NB4 (cell line): ENCODE results near the gene TNNT3.

Source experiments
- DNase-seq: peaks from one replicate; pipeline ENCODE4 v3.0.0; 2010; ENCODE audit warnings: low read depth
- H3K4me3 ChIP-seq: one replicate; pipeline ENCODE4 v1.5.1; 2011; ENCODE audit warnings: mild to moderate bottlenecking, low read depth, low read length, moderate library complexity
- MAX ChIP-seq: IDR thresholded peaks from 2 replicates; pipeline ENCODE4 v1.6.1; 2011; ENCODE audit warnings: low read depth, low read length
- MYC ChIP-seq: IDR thresholded peaks from 2 replicates; pipeline ENCODE4 v1.6.1; 2011; ENCODE audit warnings: low read depth, low read length
- POLR2A ChIP-seq: IDR thresholded peaks from 2 replicates; pipeline ENCODE4 v1.6.1; 2011; ENCODE audit warnings: mild to moderate bottlenecking; ENCODE audit not compliant: insufficient read length; ENCODE audit errors: extremely low read depth
- TF ChIP-seq, protein P1 (sequence below): IDR thresholded peaks from one replicate; pipeline ENCODE4 v1.5.1; 2012; ENCODE audit warnings: low read depth, low read length

TNNT3 gene

DNA sequence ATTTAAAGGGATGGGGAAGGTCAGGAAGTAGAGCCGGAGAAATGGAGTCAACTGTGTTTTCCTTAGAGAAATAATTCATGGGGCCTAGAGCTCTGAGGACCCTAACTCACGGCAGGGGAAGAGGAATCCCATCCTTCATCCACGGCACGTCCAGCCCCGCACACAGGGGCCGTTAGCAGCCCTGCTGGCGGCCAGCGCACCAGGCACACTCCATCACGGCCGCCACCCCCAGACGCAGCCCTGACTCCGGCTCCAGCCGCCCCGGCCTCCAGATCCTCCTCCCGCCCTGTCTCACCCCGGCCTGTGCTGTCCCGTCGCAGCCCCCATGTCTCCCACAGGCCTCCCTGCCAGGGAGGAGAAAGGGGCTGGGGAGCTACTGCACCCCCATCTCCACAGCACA lies 38.9 kb downstream of the TNNT3 start:
- no peak for TF ChIP-seq POLR2A
- TF ChIP-seq MYC = no peak
- TF ChIP-seq, protein P1, sequence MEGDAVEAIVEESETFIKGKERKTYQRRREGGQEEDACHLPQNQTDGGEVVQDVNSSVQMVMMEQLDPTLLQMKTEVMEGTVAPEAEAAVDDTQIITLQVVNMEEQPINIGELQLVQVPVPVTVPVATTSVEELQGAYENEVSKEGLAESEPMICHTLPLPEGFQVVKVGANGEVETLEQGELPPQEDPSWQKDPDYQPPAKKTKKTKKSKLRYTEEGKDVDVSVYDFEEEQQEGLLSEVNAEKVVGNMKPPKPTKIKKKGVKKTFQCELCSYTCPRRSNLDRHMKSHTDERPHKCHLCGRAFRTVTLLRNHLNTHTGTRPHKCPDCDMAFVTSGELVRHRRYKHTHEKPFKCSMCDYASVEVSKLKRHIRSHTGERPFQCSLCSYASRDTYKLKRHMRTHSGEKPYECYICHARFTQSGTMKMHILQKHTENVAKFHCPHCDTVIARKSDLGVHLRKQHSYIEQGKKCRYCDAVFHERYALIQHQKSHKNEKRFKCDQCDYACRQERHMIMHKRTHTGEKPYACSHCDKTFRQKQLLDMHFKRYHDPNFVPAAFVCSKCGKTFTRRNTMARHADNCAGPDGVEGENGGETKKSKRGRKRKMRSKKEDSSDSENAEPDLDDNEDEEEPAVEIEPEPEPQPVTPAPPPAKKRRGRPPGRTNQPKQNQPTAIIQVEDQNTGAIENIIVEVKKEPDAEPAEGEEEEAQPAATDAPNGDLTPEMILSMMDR = no peak
- TF ChIP-seq MAX = no peak
- no peak for DNase-seq
- H3K4me3 ChIP-seq = no peak overlapping the region

DNA sequence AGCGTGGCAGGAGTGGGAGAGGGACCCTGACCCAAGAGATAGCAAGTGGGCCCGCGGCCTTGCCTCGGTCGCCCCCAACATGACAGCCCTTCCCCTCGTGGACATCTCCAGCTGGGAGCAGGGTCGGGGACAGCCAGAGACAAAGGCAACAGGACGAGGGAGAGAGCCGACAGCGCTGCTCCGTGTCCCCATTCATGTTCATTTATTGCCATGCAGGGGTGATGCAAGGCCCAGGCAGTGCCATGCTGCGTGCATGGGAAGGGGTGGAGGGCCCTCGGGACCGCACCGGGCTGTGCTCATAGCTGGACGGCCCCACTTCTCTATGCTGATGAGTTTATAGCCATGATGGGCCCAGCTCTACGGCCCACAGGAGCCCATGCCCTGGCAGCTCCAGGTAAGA lies 40.3 kb downstream of the TNNT3 start:
- no peak for DNase-seq
- TF ChIP-seq MAX = no peak
- TF ChIP-seq, protein P1 = no peak
- no peak for TF ChIP-seq POLR2A
- no peak for TF ChIP-seq MYC
- no peak overlapping the region for H3K4me3 ChIP-seq

DNA sequence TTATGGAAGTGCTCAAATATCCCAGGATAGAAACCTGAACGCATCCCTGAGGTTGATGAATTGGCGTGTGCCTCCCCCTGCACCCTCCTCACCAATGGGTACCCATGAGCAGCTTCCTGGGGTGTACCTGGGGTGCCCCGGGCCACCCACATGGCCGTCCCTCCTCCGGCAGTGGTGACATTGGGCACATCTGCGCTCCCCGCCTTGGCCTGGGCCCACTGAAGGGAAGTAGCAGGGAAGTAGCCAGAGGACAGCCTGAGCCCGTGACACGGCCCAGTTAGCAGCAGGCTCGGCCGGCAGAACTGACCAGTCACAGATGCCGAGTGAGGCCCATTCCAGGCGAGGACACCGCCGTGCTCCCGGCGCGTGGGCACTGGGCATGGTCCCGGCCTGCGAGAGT lies 44.4 kb downstream of the TNNT3 start:
- no peak overlapping the region for H3K4me3 ChIP-seq
- no peak for DNase-seq
- TF ChIP-seq MYC = no peak
- TF ChIP-seq POLR2A = no peak
- no peak for TF ChIP-seq MAX
- TF ChIP-seq, protein P1 = no peak

- no peak overlapping the region for H3K4me3 ChIP-seq
- TF ChIP-seq MAX = no peak
- no peak for TF ChIP-seq POLR2A
- no peak for TF ChIP-seq MYC
- TF ChIP-seq, protein P1 = no peak
- DNase-seq = no peak
These were observed 44.8 kb downstream of the TNNT3 start for GRCh38 chr11:1964348-1964747.

GRCh38 chr11:1964955-1965354 lies 45.5 kb downstream of the TNNT3 start:
- no peak overlapping the region for H3K4me3 ChIP-seq
- no peak for DNase-seq
- TF ChIP-seq, protein P1 = no peak

GRCh38 chr11:1966531-1966930 lies 47.0 kb downstream of the TNNT3 start:
- DNase-seq = no peak
- TF ChIP-seq, protein P1 = no peak
- TF ChIP-seq MYC (no peak), POLR2A (no peak), MAX (no peak)
- H3K4me3 ChIP-seq = no peak overlapping the region
